ENCODE measurements around the gene BICD2.
A peak's percentile ranks its signal among the peaks of the same experiment; 100 is the strongest.

The BICD2 gene

DNA sequence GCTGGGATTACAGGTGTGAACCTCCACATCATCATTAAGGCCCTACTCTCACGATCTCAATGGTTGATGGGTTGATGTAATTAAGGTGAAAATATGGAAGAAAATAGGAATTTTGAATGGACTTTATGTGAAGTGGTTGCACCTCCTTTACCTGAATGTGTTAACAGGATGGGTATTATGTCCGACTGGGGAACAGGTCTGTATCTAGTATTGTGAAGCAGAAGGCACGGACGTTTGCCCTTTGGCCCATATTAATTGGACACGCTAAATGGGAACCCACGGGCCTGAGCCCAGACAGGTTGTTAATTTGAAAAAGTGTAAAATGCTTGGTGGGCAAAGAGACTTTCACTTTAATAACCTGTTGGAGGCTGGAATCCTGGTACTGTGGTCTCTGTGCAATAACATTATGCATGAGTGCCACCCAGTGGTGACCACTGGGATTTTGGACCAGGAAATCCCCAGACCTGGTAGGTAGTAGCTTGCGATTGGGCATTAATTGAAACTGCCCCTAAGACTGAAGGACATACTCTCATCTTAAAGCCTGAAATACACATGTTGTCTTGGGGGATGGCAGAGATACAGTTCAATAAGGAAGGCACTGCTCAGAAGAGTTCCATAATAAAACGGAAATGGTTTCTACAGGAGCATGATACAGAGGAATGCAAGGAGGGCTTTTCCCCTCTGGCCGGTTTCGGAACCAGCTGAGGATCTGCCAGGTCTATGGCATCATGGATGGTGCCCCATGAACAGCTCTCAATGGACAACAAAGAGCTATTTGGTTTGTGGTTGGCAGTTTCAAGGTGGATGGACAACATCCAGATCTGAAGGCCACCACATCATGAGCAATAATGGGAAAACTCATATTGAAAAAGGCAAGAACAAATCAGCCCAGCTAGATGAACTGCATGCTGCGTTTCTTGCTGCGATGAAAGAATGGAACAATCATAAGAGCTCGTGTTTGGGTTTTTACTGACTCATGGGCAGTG, 26.2 kb upstream of the BICD2 start:
- peak; percentile 75 for DNase-seq
- no peak overlapping the region for H3K18ac ChIP-seq (ENCODE audit: low read length)

DNA sequence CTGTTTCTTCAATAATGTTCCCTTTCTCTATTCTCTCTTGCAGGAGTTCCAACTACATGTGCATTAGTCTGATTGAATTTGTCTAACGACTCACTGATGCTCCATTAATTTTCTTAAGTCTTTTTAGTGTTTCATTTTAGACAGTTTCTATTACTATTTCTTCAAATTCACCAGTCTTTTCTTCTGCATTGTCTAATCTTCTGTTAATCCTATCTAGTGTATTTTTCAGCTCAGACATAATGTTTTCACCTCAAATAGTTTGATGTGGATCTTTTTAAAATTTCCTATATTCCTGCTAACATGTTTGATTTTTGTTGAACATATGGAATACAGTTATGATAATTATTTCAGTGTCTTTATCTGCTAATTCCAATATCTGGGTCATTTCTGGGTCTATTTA, 21.7 kb upstream of the BICD2 start:
- Histone ChIP-seq H4K5ac (ENCODE audit: low read length) (no peak overlapping the region), H3K4me3 (ENCODE audit: low read length) (no peak overlapping the region), H3K79me1 (ENCODE audit: low read length) (no peaks in the 10 kb centered on the region), H2AK5ac (ENCODE audit: low read length) (no peak overlapping the region), H3K27me3 (ENCODE audit: insufficient read depth, low read length, poor library complexity) (no peaks in the 10 kb centered on the region), H2BK15ac (replicated peaks; ENCODE audit: low read depth) (no peak overlapping the region), H3K4ac (ENCODE audit: low read depth, low read length) (no peak overlapping the region), H3K56ac (ENCODE audit: low read length) (no peak overlapping the region), H3K27ac (ENCODE audit: low read depth, low read length) (no peak overlapping the region), H3K4me1 (ENCODE audit: control insufficient read depth, low read depth, low read length) (peaks cover 7% of the 10 kb centered on the region), H3K9ac (ENCODE audit: low read length) (no peak overlapping the region), H2BK5ac (ENCODE audit: low read length) (no peak overlapping the region), H4K8ac (ENCODE audit: low read depth, low read length) (no peak overlapping the region), H2BK120ac (ENCODE audit: low read depth, low read length) (no peak overlapping the region), H3K4me2 (ENCODE audit: low read length) (no peak overlapping the region), H3K18ac (ENCODE audit: low read length) (no peak overlapping the region), H3K79me2 (ENCODE audit: control insufficient read depth, insufficient read depth, low read length) (no peaks in the 10 kb centered on the region), H3K36me3 (ENCODE audit: control insufficient read depth, insufficient read depth, low read length) (no peaks in the 10 kb centered on the region), H3K23ac (ENCODE audit: low read length) (no peak overlapping the region)
- no peak for DNase-seq
- WGBS (ENCODE audit: extremely low coverage, insufficient coverage, low lambda C conversion rate): no CpG with 5 or more reads among the region's 1 CpG

More for the DNA sequence above, 26.2 kb upstream of the BICD2 start:
- Histone ChIP-seq H3K23ac (ENCODE audit: low read length) (no peak overlapping the region), H3K9ac (ENCODE audit: low read length) (no peak overlapping the region), H2BK15ac (replicated peaks; ENCODE audit: low read depth) (no peak overlapping the region), H3K79me1 (ENCODE audit: low read length) (no peaks in the 10 kb centered on the region), H3K27me3 (ENCODE audit: insufficient read depth, low read length, poor library complexity) (no peaks in the 10 kb centered on the region), H2BK5ac (ENCODE audit: low read length) (no peak overlapping the region), H2BK120ac (ENCODE audit: low read depth, low read length) (no peak overlapping the region), H4K5ac (ENCODE audit: low read length) (no peak overlapping the region), H3K4me1 (ENCODE audit: control insufficient read depth, low read depth, low read length) (no peaks in the 10 kb centered on the region), H3K56ac (ENCODE audit: low read length) (no peak overlapping the region), H3K27ac (ENCODE audit: low read depth, low read length) (no peak overlapping the region), H2AK5ac (ENCODE audit: low read length) (no peak overlapping the region), H3K4me2 (ENCODE audit: low read length) (no peak overlapping the region), H4K8ac (ENCODE audit: low read depth, low read length) (no peak overlapping the region), H3K79me2 (ENCODE audit: control insufficient read depth, insufficient read depth, low read length) (no peaks in the 10 kb centered on the region), H3K4me3 (ENCODE audit: low read length) (no peak overlapping the region), H3K36me3 (ENCODE audit: control insufficient read depth, insufficient read depth, low read length) (no peaks in the 10 kb centered on the region), H3K4ac (ENCODE audit: low read depth, low read length) (no peak overlapping the region)
- no CpG with 5 or more reads among the region's 13 CpGs for WGBS (ENCODE audit: extremely low coverage, insufficient coverage, low lambda C conversion rate)

DNA sequence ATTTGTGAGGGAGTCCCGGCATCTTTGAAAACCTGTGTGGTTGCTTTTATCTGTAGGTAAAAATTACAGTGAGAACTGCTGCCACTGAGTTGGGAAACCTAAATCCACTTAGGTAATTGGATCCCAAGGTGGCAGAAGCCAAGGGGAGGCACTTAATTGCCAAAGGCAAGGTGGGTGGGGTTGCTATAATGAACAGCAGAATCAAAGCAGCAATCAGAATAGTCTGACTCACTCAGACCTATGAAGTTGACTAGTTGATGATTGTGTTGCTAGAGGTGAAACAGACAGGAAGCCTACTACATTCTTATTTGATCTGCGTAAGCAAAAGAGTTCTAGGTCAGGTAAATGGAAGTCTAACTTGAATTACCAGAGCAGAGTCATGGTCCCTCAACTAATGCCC, 17.3 kb upstream of the BICD2 start:
- H3K4ac ChIP-seq (ENCODE audit: low read depth, low read length): no peak overlapping the region
- H4K8ac ChIP-seq (ENCODE audit: low read depth, low read length): no peak overlapping the region
- H2BK5ac ChIP-seq (ENCODE audit: low read length): no peak overlapping the region
- H2AK5ac ChIP-seq (ENCODE audit: low read length): no peak overlapping the region
- no peak overlapping the region for H3K4me2 ChIP-seq (ENCODE audit: low read length)
- no peak overlapping the region for H3K4me3 ChIP-seq (ENCODE audit: low read length)
- H3K23ac ChIP-seq (ENCODE audit: low read length): no peak overlapping the region
- H2BK120ac ChIP-seq (ENCODE audit: low read depth, low read length): no peak overlapping the region
- H3K36me3 ChIP-seq (ENCODE audit: control insufficient read depth, insufficient read depth, low read length): no peaks in the 10 kb centered on the region
- no peaks in the 10 kb centered on the region for H3K27me3 ChIP-seq (ENCODE audit: insufficient read depth, low read length, poor library complexity)
- H3K79me1 ChIP-seq (ENCODE audit: low read length): no peaks in the 10 kb centered on the region
- H3K79me2 ChIP-seq (ENCODE audit: control insufficient read depth, insufficient read depth, low read length): no peaks in the 10 kb centered on the region
- H3K4me1 ChIP-seq (ENCODE audit: control insufficient read depth, low read depth, low read length): peaks cover 8% of the 10 kb centered on the region
- H3K27ac ChIP-seq (ENCODE audit: low read depth, low read length): no peak overlapping the region
- H3K18ac ChIP-seq (ENCODE audit: low read length): no peak overlapping the region
- DNase-seq: peak; percentile 32
- H3K56ac ChIP-seq (ENCODE audit: low read length): no peak overlapping the region
- no peak overlapping the region for H3K9ac ChIP-seq (ENCODE audit: low read length)
- H4K5ac ChIP-seq (ENCODE audit: low read length): no peak overlapping the region
- no peak overlapping the region for H2BK15ac ChIP-seq (replicated peaks; ENCODE audit: low read depth)
- no CpG with 5 or more reads among the region's 2 CpGs for WGBS (ENCODE audit: extremely low coverage, insufficient coverage, low lambda C conversion rate)

DNA sequence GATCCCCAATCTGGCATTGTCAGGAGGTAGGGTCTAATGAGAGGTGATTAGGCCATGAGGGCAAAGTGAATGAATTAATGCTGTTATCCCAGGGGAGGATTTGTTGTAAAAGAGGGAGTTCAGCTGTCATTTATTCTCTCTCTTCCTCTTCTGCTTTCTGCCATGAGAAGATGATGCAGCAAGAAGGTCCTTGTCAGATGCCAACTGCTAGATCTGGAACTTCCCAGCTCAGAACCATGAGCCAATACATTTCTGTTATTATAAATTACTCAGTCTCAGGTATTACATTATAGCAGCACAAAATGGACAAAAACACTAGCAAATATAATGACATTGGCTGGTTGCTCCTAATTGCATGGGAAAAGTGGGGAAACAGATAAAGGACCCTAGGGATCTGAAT, 15.6 kb upstream of the BICD2 start:
- Histone ChIP-seq H4K8ac (ENCODE audit: low read depth, low read length) (no peak overlapping the region), H3K27me3 (ENCODE audit: insufficient read depth, low read length, poor library complexity) (no peaks in the 10 kb centered on the region), H3K4me2 (ENCODE audit: low read length) (no peak overlapping the region), H3K18ac (ENCODE audit: low read length) (no peak overlapping the region), H3K79me1 (ENCODE audit: low read length) (no peaks in the 10 kb centered on the region), H3K27ac (ENCODE audit: low read depth, low read length) (no peak overlapping the region), H3K4me1 (ENCODE audit: control insufficient read depth, low read depth, low read length) (peaks cover 8% of the 10 kb centered on the region), H3K79me2 (ENCODE audit: control insufficient read depth, insufficient read depth, low read length) (no peaks in the 10 kb centered on the region), H3K56ac (ENCODE audit: low read length) (no peak overlapping the region), H4K5ac (ENCODE audit: low read length) (no peak overlapping the region), H2BK15ac (replicated peaks; ENCODE audit: low read depth) (no peak overlapping the region), H3K4me3 (ENCODE audit: low read length) (no peak overlapping the region), H3K9ac (ENCODE audit: low read length) (no peak overlapping the region), H2BK5ac (ENCODE audit: low read length) (no peak overlapping the region), H3K23ac (ENCODE audit: low read length) (no peak overlapping the region), H2AK5ac (ENCODE audit: low read length) (no peak overlapping the region), H2BK120ac (ENCODE audit: low read depth, low read length) (no peak overlapping the region), H3K4ac (ENCODE audit: low read depth, low read length) (no peak overlapping the region), H3K36me3 (ENCODE audit: control insufficient read depth, insufficient read depth, low read length) (no peaks in the 10 kb centered on the region)
- no peak for DNase-seq

DNA sequence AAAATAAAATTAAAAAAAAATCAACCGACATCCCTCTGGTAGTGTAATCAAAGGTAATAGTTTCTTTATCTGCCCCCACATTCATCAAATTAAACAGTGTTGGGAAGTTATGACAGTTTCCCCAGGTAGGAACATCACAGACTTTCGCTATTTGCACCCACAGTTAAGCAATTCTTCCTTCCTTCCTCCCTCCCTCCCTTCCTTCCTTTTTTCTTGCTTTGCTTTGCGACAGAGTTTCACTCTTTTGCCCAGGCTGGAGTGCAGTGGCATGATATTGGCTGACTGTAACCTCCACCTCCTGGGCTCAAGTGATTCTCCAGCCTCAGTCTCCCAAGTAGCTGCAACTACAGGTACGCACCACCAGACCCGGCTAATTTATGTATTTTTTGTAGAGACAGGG, 10.8 kb upstream of the BICD2 start:
- no peak for DNase-seq
- WGBS (ENCODE audit: extremely low coverage, insufficient coverage, low lambda C conversion rate): no CpG with 5 or more reads among the region's 5 CpGs
- H3K79me2 ChIP-seq (ENCODE audit: control insufficient read depth, insufficient read depth, low read length): no peaks in the 10 kb centered on the region

DNA sequence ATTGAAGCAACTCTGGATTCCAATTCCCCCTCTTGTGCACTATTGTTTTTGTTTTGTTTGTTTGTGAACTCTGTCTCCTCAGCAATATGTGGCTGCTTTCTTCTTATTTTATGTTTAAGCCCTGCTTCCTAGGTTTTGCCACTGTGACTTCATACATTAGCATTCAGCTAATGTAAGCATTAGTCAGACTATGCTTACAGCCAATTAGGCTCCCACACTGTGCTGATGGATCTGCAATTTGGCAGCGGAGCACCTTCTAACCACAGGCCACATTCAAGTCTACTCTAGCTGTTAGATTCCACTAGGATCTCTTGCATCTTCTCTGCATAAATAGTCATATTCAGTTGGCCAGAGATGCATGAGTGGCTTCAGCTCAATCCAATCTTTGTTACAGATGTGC, 9.6 kb upstream of the BICD2 start:
- DNase-seq: peak; percentile 35
- no peak overlapping the region for H2BK15ac ChIP-seq (replicated peaks; ENCODE audit: low read depth)
- H4K8ac ChIP-seq (ENCODE audit: low read depth, low read length): no peak overlapping the region
- no peak overlapping the region for H3K27ac ChIP-seq (ENCODE audit: low read depth, low read length)
- no CpG with 5 or more reads among the region's 1 CpG for WGBS (ENCODE audit: extremely low coverage, insufficient coverage, low lambda C conversion rate)
- no peak overlapping the region for H3K23ac ChIP-seq (ENCODE audit: low read length)
- no peak overlapping the region for H2BK5ac ChIP-seq (ENCODE audit: low read length)
- no peak overlapping the region for H3K4me3 ChIP-seq (ENCODE audit: low read length)
- H3K36me3 ChIP-seq (ENCODE audit: control insufficient read depth, insufficient read depth, low read length): no peaks in the 10 kb centered on the region
- H3K18ac ChIP-seq (ENCODE audit: low read length): no peak overlapping the region
- H2AK5ac ChIP-seq (ENCODE audit: low read length): no peak overlapping the region
- H3K4ac ChIP-seq (ENCODE audit: low read depth, low read length): no peak overlapping the region
- H3K4me2 ChIP-seq (ENCODE audit: low read length): no peak overlapping the region
- H3K56ac ChIP-seq (ENCODE audit: low read length): no peak overlapping the region
- H3K9ac ChIP-seq (ENCODE audit: low read length): no peak overlapping the region
- H3K27me3 ChIP-seq (ENCODE audit: insufficient read depth, low read length, poor library complexity): no peaks in the 10 kb centered on the region
- no peaks in the 10 kb centered on the region for H3K79me2 ChIP-seq (ENCODE audit: control insufficient read depth, insufficient read depth, low read length)
- no peak overlapping the region for H2BK120ac ChIP-seq (ENCODE audit: low read depth, low read length)
- H4K5ac ChIP-seq (ENCODE audit: low read length): no peak overlapping the region
- no peaks in the 10 kb centered on the region for H3K4me1 ChIP-seq (ENCODE audit: control insufficient read depth, low read depth, low read length)
- H3K79me1 ChIP-seq (ENCODE audit: low read length): no peaks in the 10 kb centered on the region

More for the DNA sequence above, 10.8 kb upstream of the BICD2 start:
- H3K36me3 ChIP-seq (ENCODE audit: control insufficient read depth, insufficient read depth, low read length): no peaks in the 10 kb centered on the region
- H2BK120ac ChIP-seq (ENCODE audit: low read depth, low read length): no peak overlapping the region
- H3K4me1 ChIP-seq (ENCODE audit: control insufficient read depth, low read depth, low read length): no peaks in the 10 kb centered on the region
- H2AK5ac ChIP-seq (ENCODE audit: low read length): no peak overlapping the region
- no peak overlapping the region for H3K23ac ChIP-seq (ENCODE audit: low read length)
- no peak overlapping the region for H3K4me2 ChIP-seq (ENCODE audit: low read length)
- H3K27me3 ChIP-seq (ENCODE audit: insufficient read depth, low read length, poor library complexity): no peaks in the 10 kb centered on the region
- no peak overlapping the region for H3K4ac ChIP-seq (ENCODE audit: low read depth, low read length)
- no peak overlapping the region for H3K9ac ChIP-seq (ENCODE audit: low read length)
- no peak overlapping the region for H4K5ac ChIP-seq (ENCODE audit: low read length)
- H3K56ac ChIP-seq (ENCODE audit: low read length): no peak overlapping the region
- no peak overlapping the region for H3K18ac ChIP-seq (ENCODE audit: low read length)
- H3K27ac ChIP-seq (ENCODE audit: low read depth, low read length): no peak overlapping the region
- H3K79me1 ChIP-seq (ENCODE audit: low read length): no peaks in the 10 kb centered on the region
- H3K4me3 ChIP-seq (ENCODE audit: low read length): no peak overlapping the region
- no peak overlapping the region for H2BK15ac ChIP-seq (replicated peaks; ENCODE audit: low read depth)
- H4K8ac ChIP-seq (ENCODE audit: low read depth, low read length): no peak overlapping the region
- H2BK5ac ChIP-seq (ENCODE audit: low read length): no peak overlapping the region

Data from mesendoderm (in vitro differentiated cells).